B cell (primary cell): ENCODE measurements around the gene CHST15. TPM values are rescaled to one million over a fixed set of nuclear protein-coding genes. Genes with fewer than 3 reads are reported as not detected.

Experiments used
- ATAC-seq: fragments of 200-7000 bp; cut with Tn5 transposase; one replicate; pipeline ENCODE4 v1.10.0; 2021; ENCODE audit warnings: low read depth, mild to moderate bottlenecking, moderate number of reproducible peaks, moderate library complexity
- CTCF ChIA-PET: fragments of 350-600 bp; sonication (Branson Sonifier 250); formaldehyde crosslinking; loops from one replicate; lab custom pipeline; 2021; ENCODE audit warnings: antibody characterized with exemption, inconsistent platforms; lab: Charles Lee
- POLR2A ChIA-PET: fragments of 350-600 bp; sonication (Branson Sonifier 250); formaldehyde crosslinking; loops from one replicate; lab custom pipeline; 2021; ENCODE audit warnings: antibody characterized with exemption; lab: Charles Lee
- DNase-seq: peaks from one replicate; pipeline ENCODE4 v3.0.0; 2013
- H2AFZ ChIP-seq: 2 replicates; pipeline ENCODE4 v1.6.1; 2012; ENCODE audit warnings: mild to moderate bottlenecking, low read depth, low read length; ENCODE audit not compliant: insufficient read depth, poor library complexity, severe bottlenecking
- H3K27ac ChIP-seq, 2 donors: 1 replicate in 1 of 2; 2 replicates in 1 of 2; pipeline ENCODE4 v1.5.1; 2012 to 2013; ENCODE audit warnings: low read length in 2 of 2, mild to moderate bottlenecking in 2 of 2, moderate library complexity in 1 of 2
- H3K27me3 ChIP-seq, 4 experiments: fragments of 200-600 bp in 1 of 4; sonication (generic) in 1 of 4; replicated peaks in 1 of 4; 1 replicate in 2 of 4; 2 replicates in 2 of 4; pipeline versions ENCODE4 v1.6.1 to v1.7.0; 2013 to 2016; ENCODE audit warnings: low read length in 3 of 4, mild to moderate bottlenecking in 2 of 4, mixed read lengths in 1 of 4, moderate library complexity in 1 of 4; ENCODE audit not compliant: insufficient read depth in 4 of 4, control insufficient read depth in 3 of 4; ENCODE audit errors: control extremely low read depth in 1 of 4
- H3K36me3 ChIP-seq, 2 experiments: replicated peaks in 1 of 2; 1 replicate in 1 of 2; 2 replicates in 1 of 2; pipeline versions ENCODE4 v1.6.1 to v1.7.1; 2013; ENCODE audit warnings: low read length in 1 of 2; ENCODE audit not compliant: insufficient read depth in 2 of 2, control insufficient read depth in 1 of 2; ENCODE audit errors: control extremely low read depth in 1 of 2, extremely low read depth in 1 of 2
- H3K4me1 ChIP-seq, 2 donors: fragments of 200-600 bp in 1 of 2; sonication (generic) in 1 of 2; 1 replicate in 1 of 2; 2 replicates in 1 of 2; pipeline versions ENCODE4 v1.5.1 to v1.6.1; 2013 to 2017; ENCODE audit warnings: low read length in 2 of 2; ENCODE audit not compliant: control insufficient read depth in 2 of 2, insufficient read depth in 2 of 2
- H3K4me2 ChIP-seq: replicated peaks from 2 replicates; pipeline ENCODE3; 2012; ENCODE audit warnings: mild to moderate bottlenecking, low read depth, low read length; ENCODE audit not compliant: poor library complexity, severe bottlenecking
- H3K4me3 ChIP-seq, 5 experiments: fragments of 200-600 bp in 1 of 5; sonication (generic) in 1 of 5; 1 replicate in 3 of 5; 2 replicates in 2 of 5; pipeline versions ENCODE4 v1.5.1 to v1.7.0; 2011 to 2016; ENCODE audit warnings: low read length in 4 of 5, mild to moderate bottlenecking in 4 of 5, low read depth in 2 of 5, control low read depth in 1 of 5, moderate library complexity in 1 of 5; ENCODE audit not compliant: insufficient read depth in 1 of 5; ENCODE audit errors: control extremely low read depth in 1 of 5, extremely low read depth in 1 of 5
- H3K79me2 ChIP-seq: fragments of 200-600 bp; sonication (generic); one replicate; pipeline ENCODE4 v1.6.0; 2016; ENCODE audit warnings: low read length; ENCODE audit not compliant: control insufficient read depth, insufficient read depth
- H3K9ac ChIP-seq: fragments of 200-600 bp; sonication (generic); 2 replicates; pipeline ENCODE4 v1.6.1; 2017; ENCODE audit warnings: mild to moderate bottlenecking, low read length, moderate library complexity
- H3K9me3 ChIP-seq, 3 donors: one replicate each; pipeline versions ENCODE4 v1.6.1 to v1.7.1; 2013; ENCODE audit warnings: low read length in 2 of 3; ENCODE audit not compliant: control insufficient read depth in 2 of 3, insufficient read depth in 1 of 3; ENCODE audit errors: control extremely low read depth in 1 of 3
- H4K20me1 ChIP-seq: 2 replicates; pipeline ENCODE4 v1.6.0; 2012; ENCODE audit warnings: mild to moderate bottlenecking, low read length; ENCODE audit not compliant: insufficient read depth, control insufficient read depth, poor library complexity, severe bottlenecking
- H3K27ac Mint-ChIP-seq: one replicate; pipeline ENCODE4 v1.8.0; 2021; ENCODE audit warnings: mixed read lengths
- H3K27me3 Mint-ChIP-seq: one replicate; pipeline ENCODE4 v1.8.0; 2021; ENCODE audit warnings: mixed read lengths
- H3K4me1 Mint-ChIP-seq: one replicate; pipeline ENCODE4 v1.8.0; 2021; ENCODE audit warnings: mixed read lengths
- H3K4me3 Mint-ChIP-seq: one replicate; pipeline ENCODE4 v1.8.0; 2021; ENCODE audit warnings: mixed read lengths
- H3K9me3 Mint-ChIP-seq: one replicate; pipeline ENCODE4 v1.8.0; 2022; ENCODE audit warnings: mixed read lengths; ENCODE audit not compliant: insufficient read depth
- CTCF ChIP-seq: fragments of 200-600 bp; IDR thresholded peaks from one replicate; pipeline ENCODE4 v1.8.0; 2022; ENCODE audit warnings: antibody characterized with exemption, mild to moderate bottlenecking
- EZH2 ChIP-seq: IDR thresholded peaks from 2 replicates; pipeline ENCODE4 v1.6.1; 2012; ENCODE audit warnings: borderline replicate concordance, low read depth, mild to moderate bottlenecking, moderate library complexity, low read length; ENCODE audit not compliant: insufficient read depth, poor library complexity, severe bottlenecking
- WGBS: methylation state at CpG from one replicate; pipeline ENCODE4 v1.1.5; 2013; ENCODE audit warnings: missing lambda C conversion rate; ENCODE audit not compliant: insufficient coverage; 5-methylcytosine and 5-hydroxymethylcytosine counted together
- intact Hi-C: fragments of 100-400 bp; cut with micrococcal nuclease; formaldehyde crosslinking; loops from one replicate; pipeline ENCODE4 v1.10.0; 2022
- polyA plus RNA-seq: library from polyadenylated mRNA; depleted of rRNA; stranded (reverse); fragments of >200 nt; gene quantifications from 2 replicates; pipeline ENCODE4 v1.2.3, GENCODE V29; 2012
- total RNA-seq, 2 donors: library from RNA; stranded (reverse); fragments of 120-200 nt in 1 of 2; gene quantifications; 1 replicate in 1 of 2; 2 replicates in 1 of 2; pipeline versions ENCODE4 v1.2.3 to v1.2.4, GENCODE V29; 2013 to 2022

CHST15 gene
- total and polyA plus RNA-seq, 2 donors (not counting 1 experiment from before 2014, with no cell fraction given): 17.9 to 75.4 TPM

- no peak overlapping the region for H3K4me3 ChIP-seq
- CTCF ChIA-PET: interaction anchor here (0.8 to 1.7 kb wide), 3 partner anchors 383 to 387 kb away, joined by 3 to 10 read pairs (median 6); no protein-coding TSS in a partner anchor
- no peaks in the 10 kb centered on the region for H3K36me3 ChIP-seq
- H3K27me3 Mint-ChIP-seq: peaks cover 80% of the 10 kb centered on the region
- no peaks in the 10 kb centered on the region for H3K79me2 ChIP-seq
- no peaks in the 10 kb centered on the region for H4K20me1 ChIP-seq
- H3K27ac Mint-ChIP-seq: no peak overlapping the region
- H3K9ac ChIP-seq: no peak overlapping the region
- TF ChIP-seq EZH2 (no peak), CTCF (peak; percentile 70)
- H3K4me3 Mint-ChIP-seq: no peak overlapping the region
- H3K9me3 ChIP-seq: no peaks in the 10 kb centered on the region
- H3K27me3 ChIP-seq: peaks cover 0 to 68% (median 38%) of the 10 kb centered on the region in 4 experiments
- peak; percentile 46 for DNase-seq
- peaks cover 6% of the 10 kb centered on the region for H3K4me1 Mint-ChIP-seq
- POLR2A ChIA-PET: no interaction called here
- no peak for ATAC-seq
- peaks cover 3 to 8% of the 10 kb centered on the region in 2 donors for H3K4me1 ChIP-seq
- 8% methylated on average over 17 of the region's 19 CpGs for WGBS
- no peak overlapping the region for H3K4me2 ChIP-seq
- no peak overlapping the region for H2AFZ ChIP-seq
- no peak overlapping the region for H3K27ac ChIP-seq
- H3K9me3 Mint-ChIP-seq: no peaks in the 10 kb centered on the region
- intact Hi-C loops: no loop called here
Observed at GRCh38 chr10:123967626-123968243, 125.7 kb downstream of the CHST15 start.

DNA sequence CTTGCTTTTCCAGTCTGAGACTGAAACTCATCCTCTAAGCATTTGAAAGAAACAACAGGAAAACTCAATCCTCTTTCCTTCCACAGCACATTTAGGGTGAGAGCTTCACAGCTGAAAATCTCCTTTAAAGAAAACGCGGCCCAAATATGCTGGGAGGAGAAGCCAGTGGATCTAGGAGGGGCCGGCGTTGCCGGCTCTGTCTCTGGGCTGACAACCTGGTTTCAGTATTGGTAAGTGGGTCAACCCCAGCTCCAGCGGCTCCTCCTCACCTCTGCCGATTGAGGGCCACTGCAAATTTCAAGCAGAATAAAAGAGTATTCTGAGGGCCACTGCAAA is 126.5 kb downstream of the CHST15 start:
- WGBS: 88% methylated on average over 5 of the region's 7 CpGs
- CTCF ChIA-PET: interaction anchor here (0.8 to 1.7 kb wide), 3 partner anchors 382 to 386 kb away, joined by 3 to 10 read pairs (median 6); no protein-coding TSS in a partner anchor

More for the DNA sequence above, 126.5 kb downstream of the CHST15 start:
- Mint-ChIP-seq H3K4me1 (peaks cover 4% of the 10 kb centered on the region), H3K27me3 (peaks cover 82% of the 10 kb centered on the region), H3K9me3 (no peaks in the 10 kb centered on the region), H3K27ac (no peak overlapping the region), H3K4me3 (no peak overlapping the region)
- DNase-seq: no peak
- TF ChIP-seq CTCF (no peak), EZH2 (no peak)
- Histone ChIP-seq H3K9me3 (no peaks in the 10 kb centered on the region), H3K36me3 (no peaks in the 10 kb centered on the region), H3K4me3 (no peak overlapping the region), H2AFZ (no peak overlapping the region), H3K9ac (no peak overlapping the region), H3K79me2 (no peaks in the 10 kb centered on the region), H3K27me3 (peaks cover 0 to 66% (median 37%) of the 10 kb centered on the region in 4 experiments), H4K20me1 (no peaks in the 10 kb centered on the region), H3K4me1 (peaks cover 3 to 8% of the 10 kb centered on the region in 2 donors), H3K4me2 (no peak overlapping the region), H3K27ac (no peak overlapping the region)
- no peak for ATAC-seq
- POLR2A ChIA-PET: no interaction called here
- intact Hi-C loops: no loop called here
